Activated CD4-positive, CD25-positive, alpha-beta regulatory T cell treated with anti-CD3 and anti-CD28 coated beads, Interleukin-2, amount 50 U/mL, for 24 hours (primary cell): ENCODE results near the gene ZNF579.
"Not testable (repeated sequence)": the region's sequence is repeated elsewhere in the genome, so short reads cannot be mapped to it uniquely, and the experiment has no call there.

Source experiments
- ATAC-seq, 2 donors: fragments of 150-1000 bp; cut with Tn5 transposase; one replicate each; pipeline ENCODE4 v1.10.0; 2021; ENCODE audit warnings: mild to moderate bottlenecking in 1 of 2, moderate library complexity in 1 of 2

Gene ZNF579

GRCh38 chr19:55536951-55537740 lies 43.5 kb downstream of the ZNF579 start, which contains the start of gene SBK2:
TSS of gene SBK2 (minus strand) at chr19:55537133. CDS start at chr19:55536294, 839 bp downstream.
- ATAC-seq: no peak

- ATAC-seq: no peak
Observed at GRCh38 chr19:55536366-55536765, 44.3 kb downstream of the ZNF579 start.

- no peak for ATAC-seq
Observed at GRCh38 chr19:55535965-55536350, 44.7 kb downstream of the ZNF579 start.

GRCh38 chr19:55535173-55535964 lies 45.3 kb downstream of the ZNF579 start:
- ATAC-seq: no peak

- not testable (repeated sequence) for ATAC-seq
Observed at GRCh38 chr19:55534280-55534679, 46.4 kb downstream of the ZNF579 start.

- ATAC-seq: no peak
Observed at GRCh38 chr19:55530996-55531395, 49.7 kb downstream of the ZNF579 start.

GRCh38 chr19:55529636-55530234 lies 50.9 kb downstream of the ZNF579 start:
- no peak for ATAC-seq

- no peak for ATAC-seq
Observed at GRCh38 chr19:55528030-55528803, 52.4 kb downstream of the ZNF579 start.

- no peak for ATAC-seq
Observed at GRCh38 chr19:55527197-55528029, 53.2 kb downstream of the ZNF579 start.
